CD4-positive, alpha-beta memory T cell (primary cell): ENCODE results near the gene NDUFC1. TPM values are rescaled to one million over a fixed set of nuclear protein-coding genes. Genes with fewer than 3 reads are reported as not detected.

Experiments used
- CTCF ChIA-PET: fragments of 350-600 bp; sonication (Branson Sonifier 250); formaldehyde crosslinking; loops from one replicate; lab custom pipeline; 2021; ENCODE audit warnings: inconsistent platforms; ENCODE audit not compliant: partially characterized antibody; lab: Charles Lee
- POLR2A ChIA-PET: fragments of 350-600 bp; sonication (Branson Sonifier 250); formaldehyde crosslinking; loops from one replicate; lab custom pipeline; 2021; ENCODE audit not compliant: partially characterized antibody; lab: Charles Lee
- DNase-seq, 5 donors: peaks; one replicate each; pipeline versions ENCODE4 v3.0.0 to v3.0.0-alpha.2; 2020 to 2022; ENCODE audit warnings: mixed read lengths in 1 of 5
- H3K27ac ChIP-seq: one replicate; pipeline ENCODE4 v1.7.0; 2013; ENCODE audit warnings: low read depth, low read length
- H3K27me3 ChIP-seq: 2 replicates; pipeline ENCODE4 v1.7.0; 2013; ENCODE audit warnings: mild to moderate bottlenecking, low read length, moderate library complexity; ENCODE audit not compliant: insufficient read depth
- H3K36me3 ChIP-seq: 2 replicates; pipeline ENCODE4 v1.7.0; 2013; ENCODE audit warnings: mild to moderate bottlenecking, low read length, moderate library complexity; ENCODE audit not compliant: insufficient read depth
- H3K4me1 ChIP-seq: 2 replicates; pipeline ENCODE4 v1.7.0; 2013; ENCODE audit warnings: mild to moderate bottlenecking, low read length, moderate library complexity; ENCODE audit not compliant: insufficient read depth
- H3K4me3 ChIP-seq, 2 donors: one replicate each; pipeline ENCODE4 v1.7.0; 2013; ENCODE audit warnings: low read length in 2 of 2, mild to moderate bottlenecking in 1 of 2
- H3K9me3 ChIP-seq, 2 donors: one replicate each; pipeline ENCODE4 v1.7.0; 2013; ENCODE audit warnings: low read length in 2 of 2, control low read depth in 1 of 2; ENCODE audit not compliant: control insufficient read depth in 1 of 2
- H3K27ac Mint-ChIP-seq, 7 donors: one replicate each; pipeline ENCODE4 v1.8.0; 2020 to 2021; ENCODE audit warnings: mixed read lengths in 7 of 7, mild to moderate bottlenecking in 6 of 7, inconsistent platforms in 3 of 7, moderate library complexity in 3 of 7
- H3K27me3 Mint-ChIP-seq, 2 donors: one replicate each; pipeline ENCODE4 v1.8.0; 2020 to 2021; ENCODE audit warnings: mixed read lengths in 2 of 2
- H3K36me3 Mint-ChIP-seq, 2 donors: one replicate each; pipeline ENCODE4 v1.8.0; 2020 to 2021; ENCODE audit warnings: mixed read lengths in 2 of 2, inconsistent platforms in 1 of 2, mild to moderate bottlenecking in 1 of 2
- H3K4me1 Mint-ChIP-seq, 4 donors: one replicate each; pipeline ENCODE4 v1.8.0; 2020 to 2021; ENCODE audit warnings: mixed read lengths in 4 of 4, mild to moderate bottlenecking in 1 of 4
- H3K4me3 Mint-ChIP-seq, 8 donors: one replicate each; pipeline ENCODE4 v1.8.0; 2020 to 2021; ENCODE audit warnings: mixed read lengths in 8 of 8, mild to moderate bottlenecking in 7 of 8, moderate library complexity in 6 of 8, inconsistent platforms in 3 of 8
- H3K9me3 Mint-ChIP-seq, 8 donors: one replicate each; pipeline ENCODE4 v1.8.0; 2020 to 2021; ENCODE audit warnings: mixed read lengths in 8 of 8, mild to moderate bottlenecking in 5 of 8, inconsistent platforms in 3 of 8, moderate library complexity in 1 of 8
- intact Hi-C: fragments of 100-400 bp; cut with micrococcal nuclease; formaldehyde crosslinking; loops from one replicate; pipeline ENCODE4 v1.15.1; 2023
- polyA plus RNA-seq, 2 donors: library from polyadenylated mRNA; unstranded; fragments of 300-500 nt; fragmentation: Illumina TruSeq; gene quantifications; one replicate each; pipeline ENCODE4 v1.2.3, GENCODE V29; 2021
- total RNA-seq, 2 experiments: library from RNA; stranded (reverse); gene quantifications; one replicate each; pipeline ENCODE4 v1.2.3, GENCODE V29; 2021

NDUFC1 gene
- total RNA-seq (10 to 100 TPM; 29.6 to 34.8 TPM), polyA plus RNA-seq (100 to 1,000 TPM; 121 to 154 TPM)

DNA sequence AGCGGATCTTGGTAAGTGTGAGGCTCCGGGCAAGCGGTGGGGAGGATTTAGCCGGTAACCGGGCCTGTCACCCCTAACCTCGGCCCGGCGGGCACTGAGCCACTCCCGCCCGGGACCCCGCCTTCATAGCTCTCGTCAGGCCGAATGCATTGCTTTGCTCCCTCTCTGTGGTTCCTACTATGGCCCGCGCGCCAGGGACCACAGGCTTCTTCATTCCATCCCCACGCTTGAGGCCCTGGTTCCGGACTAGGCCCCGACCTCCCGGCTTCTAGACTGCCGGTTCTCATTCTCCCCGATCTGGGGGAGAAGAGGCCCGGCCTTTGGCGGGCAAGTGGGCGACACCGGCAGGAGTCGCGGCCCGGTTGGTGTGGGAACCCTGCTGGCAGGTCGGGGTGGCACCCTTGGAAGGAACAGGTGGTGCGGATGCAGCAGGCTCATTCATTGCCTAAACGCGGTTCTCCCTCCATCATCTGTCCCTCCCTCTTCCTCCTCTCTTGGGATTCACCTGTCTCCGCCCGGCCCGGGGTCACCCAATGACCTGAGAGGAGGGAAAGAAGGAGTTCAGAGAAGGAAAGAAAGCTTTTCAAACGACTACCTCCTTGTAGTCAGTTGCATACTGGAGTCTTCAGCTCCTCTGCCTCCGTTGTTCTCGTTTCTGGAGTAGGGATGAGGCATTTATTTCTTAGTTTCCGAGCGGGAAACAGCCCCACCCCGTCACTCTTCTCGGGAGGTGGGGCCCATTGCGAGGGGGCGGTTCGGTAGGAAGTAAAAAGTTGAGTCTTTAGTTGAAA, at the start of gene NDUFC1:
Gene NDUFC1 (minus strand): TSS at position 657 of the 791 bp plus-strand sequence. CDS start 6,679 bp downstream, outside the sequence.
- peak within 1 kb of the TSS; percentile 98 for H3K27ac ChIP-seq
- no peaks in the 10 kb centered on the region for H3K27me3 ChIP-seq
- peak; percentile 69 to 86 (median 72) for DNase-seq
- H3K27ac Mint-ChIP-seq: peak within 1 kb of the TSS; percentile 94 to 100 (median 99)
- H3K4me1 ChIP-seq: peaks cover 61% of the 10 kb centered on the region
- H3K4me3 ChIP-seq: peak within 1 kb of the TSS; percentile 69 to 94
- H3K9me3 ChIP-seq: no peaks in the 10 kb centered on the region
- peak within 1 kb of the TSS; percentile 96 to 100 (median 99) for H3K4me3 Mint-ChIP-seq
- peaks cover 27 to 78% (median 48%) of the 10 kb centered on the region in 4 donors for H3K4me1 Mint-ChIP-seq
- ChIA-PET CTCF (interaction anchor here (1.3 to 4.0 kb wide), 7 partner anchors 9 to 271 kb away, joined by 4 to 25 read pairs (median 6); no protein-coding TSS in a partner anchor), POLR2A (interaction anchor here (0.8 to 4.7 kb wide), 28 partner anchors 7 to 1071 kb away, joined by 3 to 50 read pairs (median 5); partner anchors contain the start of genes ELF2, MGARP, NOCT and RAB33B)
- peaks cover 4% of the 10 kb centered on the region for H3K36me3 ChIP-seq
- H3K36me3 Mint-ChIP-seq: peaks cover 20 to 32% of the 10 kb centered on the region in 2 donors
- no peaks in the 10 kb centered on the region for H3K27me3 Mint-ChIP-seq
- intact Hi-C loops: loop anchor here (1.0 to 5.0 kb wide), 9 partner anchors 12 to 1070 kb away; partner anchors contain the start of genes MAML3, NOCT, SCOC and SETD7
- H3K9me3 Mint-ChIP-seq: peaks cover 0 to 2% (median 0%) of the 10 kb centered on the region in 8 donors

- H3K4me3 ChIP-seq: no peak overlapping the region
- CTCF ChIA-PET: interaction anchor here (0.7 kb wide), 1 partner anchor 42 kb away, joined by 3 read pairs; no protein-coding TSS in a partner anchor
- peaks cover 18 to 49% of the 10 kb centered on the region in 2 donors for H3K36me3 Mint-ChIP-seq
Observed at GRCh38 chr4:139337612-139338011, 35.3 kb upstream of the NDUFC1 start.

DNA sequence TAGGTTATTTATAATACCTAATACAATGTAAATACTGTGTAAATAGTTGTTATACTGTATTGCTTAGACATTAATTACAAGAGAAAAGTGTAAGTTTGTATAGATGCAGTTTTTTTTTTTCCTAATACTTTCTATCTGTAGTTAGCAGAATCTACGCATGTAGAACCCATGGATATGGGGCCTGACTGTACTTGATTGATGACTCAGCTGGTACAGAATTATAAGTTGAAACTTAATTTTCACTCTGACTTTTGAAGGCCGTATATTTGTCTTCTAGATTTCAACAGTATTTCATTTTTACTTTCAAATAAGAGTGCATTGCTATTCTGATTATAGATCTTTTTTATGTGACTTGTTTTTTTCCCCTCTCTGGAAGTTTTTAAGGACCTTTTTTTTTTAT, 30.8 kb upstream of the NDUFC1 start:
- no peak overlapping the region for H3K27ac ChIP-seq
- ChIA-PET POLR2A (no interaction called here), CTCF (interaction anchor here (1.1 to 1.2 kb wide), 2 partner anchors 9 to 12 kb away, joined by 3 read pairs; no protein-coding TSS in a partner anchor)
- H3K4me1 ChIP-seq: peaks cover 15% of the 10 kb centered on the region
- Mint-ChIP-seq H3K27ac (peak overlapping the region in 1 of 7 donors; percentile 86), H3K9me3 (peaks cover 0 to 5% (median 0%) of the 10 kb centered on the region in 8 donors), H3K36me3 (peaks cover 29 to 39% of the 10 kb centered on the region in 2 donors), H3K27me3 (no peaks in the 10 kb centered on the region), H3K4me3 (no peak overlapping the region), H3K4me1 (peaks cover 16 to 37% (median 23%) of the 10 kb centered on the region in 4 donors)
- DNase-seq: no peak
- intact Hi-C loops: loop anchor here (2.0 kb wide), 1 partner anchor 32 kb away; the partner anchor contains the start of gene NAA15
- H3K4me3 ChIP-seq: no peak overlapping the region
- peaks cover 10% of the 10 kb centered on the region for H3K36me3 ChIP-seq
- H3K27me3 ChIP-seq: no peaks in the 10 kb centered on the region
- H3K9me3 ChIP-seq: no peaks in the 10 kb centered on the region

More at GRCh38 chr4:139337612-139338011, 35.3 kb upstream of the NDUFC1 start:
- no peaks in the 10 kb centered on the region for H3K9me3 Mint-ChIP-seq
- H3K4me1 Mint-ChIP-seq: peaks cover 5 to 21% (median 7%) of the 10 kb centered on the region in 4 donors
- H3K27ac ChIP-seq: no peak overlapping the region
- no peaks in the 10 kb centered on the region for H3K27me3 ChIP-seq
- no peaks in the 10 kb centered on the region for H3K9me3 ChIP-seq
- intact Hi-C loops: no loop called here
- no peak for DNase-seq
- peaks cover 4% of the 10 kb centered on the region for H3K36me3 ChIP-seq
- peak overlapping the region in 4 of 7 donors; percentile 18 to 80 (median 58) for H3K27ac Mint-ChIP-seq
- H3K4me1 ChIP-seq: peaks cover 4% of the 10 kb centered on the region
- POLR2A ChIA-PET: no interaction called here
- no peak overlapping the region for H3K4me3 Mint-ChIP-seq
- no peaks in the 10 kb centered on the region for H3K27me3 Mint-ChIP-seq

GRCh38 chr4:139331185-139331584, 28.9 kb upstream of the NDUFC1 start:
- intact Hi-C loops: no loop called here
- ChIA-PET CTCF (interaction anchor here (1.2 to 1.7 kb wide), 4 partner anchors 9 to 301 kb away, joined by 4 to 6 read pairs (median 4); partner anchors contain the start of gene NAA15), POLR2A (interaction anchor here (1.2 kb wide), 2 partner anchors 28 to 30 kb away, joined by 3 to 4 read pairs; partner anchors contain the start of genes NAA15 and NDUFC1)
- Histone ChIP-seq H3K27ac (no peak overlapping the region), H3K4me1 (peaks cover 11% of the 10 kb centered on the region), H3K27me3 (no peaks in the 10 kb centered on the region), H3K9me3 (no peaks in the 10 kb centered on the region), H3K36me3 (peaks cover 10% of the 10 kb centered on the region), H3K4me3 (no peak overlapping the region)
- Mint-ChIP-seq H3K9me3 (peaks cover 0 to 5% (median 0%) of the 10 kb centered on the region in 8 donors), H3K4me3 (no peak overlapping the region), H3K36me3 (peaks cover 32 to 33% of the 10 kb centered on the region in 2 donors), H3K4me1 (peaks cover 15 to 28% (median 21%) of the 10 kb centered on the region in 4 donors), H3K27me3 (no peaks in the 10 kb centered on the region), H3K27ac (no peak overlapping the region)
- DNase-seq: no peak

DNA sequence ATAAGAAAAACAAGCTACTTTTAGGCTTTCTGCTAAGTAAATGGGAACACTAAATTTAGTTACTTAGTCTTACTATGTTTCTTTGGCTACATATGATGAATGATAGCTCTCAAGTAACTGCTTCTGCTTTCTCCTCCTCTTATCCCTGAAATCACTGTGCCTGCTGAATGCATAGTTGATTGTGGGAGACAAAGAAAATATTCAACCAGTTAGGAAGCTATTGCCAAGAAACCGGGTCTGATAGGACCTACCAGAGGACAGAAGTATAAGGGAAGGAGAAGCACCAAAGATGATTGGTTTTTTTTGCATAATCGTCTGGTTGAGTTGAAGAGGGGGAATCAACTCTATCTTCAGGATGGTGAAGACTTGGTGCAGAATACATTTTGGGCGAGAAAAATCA, 28.0 kb upstream of the NDUFC1 start:
- Mint-ChIP-seq H3K36me3 (peaks cover 31 to 32% of the 10 kb centered on the region in 2 donors), H3K9me3 (peaks cover 0 to 5% (median 0%) of the 10 kb centered on the region in 8 donors), H3K4me3 (peak overlapping the region in 1 of 8 donors; percentile 17), H3K27me3 (no peaks in the 10 kb centered on the region), H3K27ac (peak overlapping the region in 1 of 7 donors; percentile 44), H3K4me1 (peaks cover 21 to 28% (median 25%) of the 10 kb centered on the region in 4 donors)
- Histone ChIP-seq H3K4me1 (peaks cover 11% of the 10 kb centered on the region), H3K27ac (no peak overlapping the region), H3K9me3 (no peaks in the 10 kb centered on the region), H3K27me3 (no peaks in the 10 kb centered on the region), H3K4me3 (no peak overlapping the region), H3K36me3 (peaks cover 10% of the 10 kb centered on the region)
- no peak for DNase-seq
- ChIA-PET POLR2A (interaction anchor here (0.8 to 1.2 kb wide), 3 partner anchors 19 to 29 kb away, joined by 3 to 4 read pairs (median 3); partner anchors contain the start of genes NAA15 and NDUFC1), CTCF (interaction anchor here (0.7 to 1.3 kb wide), 2 partner anchors 9 to 13 kb away, joined by 3 to 5 read pairs; no protein-coding TSS in a partner anchor)
- intact Hi-C loops: no loop called here

GRCh38 chr4:139329665-139330200, 27.5 kb upstream of the NDUFC1 start:
- no peak overlapping the region for H3K4me3 ChIP-seq
- H3K27ac ChIP-seq: no peak overlapping the region
- peaks cover 24 to 33% (median 29%) of the 10 kb centered on the region in 4 donors for H3K4me1 Mint-ChIP-seq
- no peaks in the 10 kb centered on the region for H3K27me3 Mint-ChIP-seq
- H3K27ac Mint-ChIP-seq: peak overlapping the region in 4 of 7 donors; percentile 33 to 77 (median 68)
- peaks cover 29 to 32% of the 10 kb centered on the region in 2 donors for H3K36me3 Mint-ChIP-seq
- POLR2A ChIA-PET: interaction anchor here (0.8 to 1.2 kb wide), 3 partner anchors 19 to 29 kb away, joined by 3 to 4 read pairs (median 3); partner anchors contain the start of genes NAA15 and NDUFC1
- peaks cover 0 to 5% (median 0%) of the 10 kb centered on the region in 8 donors for H3K9me3 Mint-ChIP-seq
- intact Hi-C loops: no loop called here
- no peaks in the 10 kb centered on the region for H3K9me3 ChIP-seq
- peaks cover 11% of the 10 kb centered on the region for H3K4me1 ChIP-seq
- H3K4me3 Mint-ChIP-seq: peak overlapping the region in 2 of 8 donors; percentile 11 to 44
- H3K36me3 ChIP-seq: peaks cover 9% of the 10 kb centered on the region
- H3K27me3 ChIP-seq: no peaks in the 10 kb centered on the region
- CTCF ChIA-PET: interaction anchor here (0.7 to 1.3 kb wide), 2 partner anchors 9 to 12 kb away, joined by 3 to 5 read pairs; no protein-coding TSS in a partner anchor
- DNase-seq: no peak
